ENCODE measurements around the gene DEDD. TPM values are rescaled to one million over a fixed set of nuclear protein-coding genes. Genes with fewer than 3 reads are reported as not detected.
A peak's percentile ranks its signal among the peaks of the same experiment; 100 is the strongest.

Gene DEDD
- total RNA-seq, 2 donors from 2014 or later: 32.9 to 40.0 TPM

GRCh38 chr1:161159087-161159912, 26.8 kb upstream of the DEDD start, which contains the start of gene USP21:
Gene USP21, plus strand, starts transcription at chr1:161159500. Its CDS starts 1,141 bp downstream, at chr1:161160641.
- Mint-ChIP-seq H3K27ac (peak within 1 kb of the TSS; percentile 97), H3K36me3 (ENCODE audit: low read depth) (peaks cover 12% of the 10 kb centered on the region), H3K4me1 (peaks cover 59% of the 10 kb centered on the region), H3K4me3 (peak within 1 kb of the TSS; percentile 93), H3K27me3 (no peaks in the 10 kb centered on the region)
- peak; percentile 91 for ATAC-seq
- peak; percentile 86 to 88 (median 87) for DNase-seq
- no peaks in the 10 kb centered on the region for H3K9me3 ChIP-seq (ENCODE audit: control insufficient read depth, low read length, poor library complexity, severe bottlenecking)

GRCh38 chr1:161158316-161159010, 26.0 kb upstream of the DEDD start:
- Mint-ChIP-seq H3K27me3 (no peaks in the 10 kb centered on the region), H3K36me3 (ENCODE audit: low read depth) (peaks cover 13% of the 10 kb centered on the region), H3K4me3 (peak overlapping the region; percentile 93), H3K27ac (peak overlapping the region; percentile 97), H3K4me1 (peaks cover 61% of the 10 kb centered on the region)
- no peak for ATAC-seq
- no peak for DNase-seq
- no peaks in the 10 kb centered on the region for H3K9me3 ChIP-seq (ENCODE audit: control insufficient read depth, low read length, poor library complexity, severe bottlenecking)

- Mint-ChIP-seq H3K36me3 (ENCODE audit: low read depth) (peaks cover 9% of the 10 kb centered on the region), H3K4me1 (peaks cover 55% of the 10 kb centered on the region), H3K4me3 (peak overlapping the region; percentile 93), H3K27ac (peak overlapping the region; percentile 97), H3K27me3 (no peaks in the 10 kb centered on the region)
- ATAC-seq: no peak
- DNase-seq: no peak
- H3K9me3 ChIP-seq (ENCODE audit: control insufficient read depth, low read length, poor library complexity, severe bottlenecking): no peaks in the 10 kb centered on the region
Observed at GRCh38 chr1:161157867-161158266, 25.4 kb upstream of the DEDD start.

- H3K36me3 Mint-ChIP-seq (ENCODE audit: low read depth): peaks cover 6% of the 10 kb centered on the region
- H3K9me3 ChIP-seq (ENCODE audit: control insufficient read depth, low read length, poor library complexity, severe bottlenecking): no peaks in the 10 kb centered on the region
- ATAC-seq: peak; percentile 93
- peaks cover 32% of the 10 kb centered on the region for H3K4me1 Mint-ChIP-seq
- peak; percentile 57 to 73 (median 69) for DNase-seq
- H3K27me3 Mint-ChIP-seq: no peaks in the 10 kb centered on the region
- H3K27ac Mint-ChIP-seq: peak within 1 kb of the TSS; percentile 99
- H3K4me3 Mint-ChIP-seq: peak within 1 kb of the TSS; percentile 98
Observed at GRCh38 chr1:161153682-161154337, 21.3 kb upstream of the DEDD start, which contains the start of gene UFC1. Gene UFC1, plus strand, starts transcription at chr1:161153978. Its CDS starts 20 bp downstream, at chr1:161153998.

- ATAC-seq: no peak
- peak overlapping the region; percentile 98 for H3K4me3 Mint-ChIP-seq
Observed at GRCh38 chr1:161153176-161153575, 20.7 kb upstream of the DEDD start.

GRCh38 chr1:161145832-161146231, 13.4 kb upstream of the DEDD start:
- no peak for ATAC-seq
- Mint-ChIP-seq H3K27me3 (no peaks in the 10 kb centered on the region), H3K27ac (no peak overlapping the region), H3K4me3 (no peak overlapping the region), H3K36me3 (ENCODE audit: low read depth) (no peaks in the 10 kb centered on the region), H3K4me1 (no peaks in the 10 kb centered on the region)
- H3K9me3 ChIP-seq (ENCODE audit: control insufficient read depth, low read length, poor library complexity, severe bottlenecking): no peaks in the 10 kb centered on the region
- no peak for DNase-seq

More at GRCh38 chr1:161153176-161153575, 20.7 kb upstream of the DEDD start:
- peak overlapping the region; percentile 99 for H3K27ac Mint-ChIP-seq
- no peak for DNase-seq
- H3K4me1 Mint-ChIP-seq: peaks cover 26% of the 10 kb centered on the region
- no peaks in the 10 kb centered on the region for H3K27me3 Mint-ChIP-seq
- H3K9me3 ChIP-seq (ENCODE audit: control insufficient read depth, low read length, poor library complexity, severe bottlenecking): no peaks in the 10 kb centered on the region
- H3K36me3 Mint-ChIP-seq (ENCODE audit: low read depth): peaks cover 6% of the 10 kb centered on the region

GRCh38 chr1:161140755-161141400, 8.4 kb upstream of the DEDD start:
- H3K9me3 ChIP-seq (ENCODE audit: control insufficient read depth, low read length, poor library complexity, severe bottlenecking): no peaks in the 10 kb centered on the region
- DNase-seq (no peak), ATAC-seq (no peak)
- Mint-ChIP-seq H3K27me3 (no peaks in the 10 kb centered on the region), H3K4me1 (peaks cover 4% of the 10 kb centered on the region), H3K27ac (no peak overlapping the region), H3K36me3 (ENCODE audit: low read depth) (no peaks in the 10 kb centered on the region), H3K4me3 (no peak overlapping the region)

GRCh38 chr1:161139766-161140165, 7.3 kb upstream of the DEDD start:
- H3K4me1 Mint-ChIP-seq: peaks cover 8% of the 10 kb centered on the region

GRCh38 chr1:161138431-161138830, 6.0 kb upstream of the DEDD start:
- no peaks in the 10 kb centered on the region for H3K27me3 Mint-ChIP-seq
- H3K4me3 Mint-ChIP-seq: no peak overlapping the region
- no peaks in the 10 kb centered on the region for H3K36me3 Mint-ChIP-seq (ENCODE audit: low read depth)
- H3K4me1 Mint-ChIP-seq: peaks cover 8% of the 10 kb centered on the region
- H3K9me3 ChIP-seq (ENCODE audit: control insufficient read depth, low read length, poor library complexity, severe bottlenecking): no peaks in the 10 kb centered on the region
- no peak for ATAC-seq
- H3K27ac Mint-ChIP-seq: peak overlapping the region; percentile 75
- no peak for DNase-seq

More at GRCh38 chr1:161139766-161140165, 7.3 kb upstream of the DEDD start:
- no peaks in the 10 kb centered on the region for H3K27me3 Mint-ChIP-seq
- no peaks in the 10 kb centered on the region for H3K9me3 ChIP-seq (ENCODE audit: control insufficient read depth, low read length, poor library complexity, severe bottlenecking)
- ATAC-seq (peak; percentile 50), DNase-seq (peak in 1 of 3 donors; percentile 41)
- H3K4me3 Mint-ChIP-seq: no peak overlapping the region
- peak overlapping the region; percentile 34 for H3K27ac Mint-ChIP-seq
- no peaks in the 10 kb centered on the region for H3K36me3 Mint-ChIP-seq (ENCODE audit: low read depth)

- H3K27ac Mint-ChIP-seq: peak overlapping the region; percentile 75
Observed at GRCh38 chr1:161137881-161138280, 5.4 kb upstream of the DEDD start.

GRCh38 chr1:161133220-161133740, 813 bp upstream of the DEDD start:
- Mint-ChIP-seq H3K27me3 (no peaks in the 10 kb centered on the region), H3K36me3 (ENCODE audit: low read depth) (peaks cover 3% of the 10 kb centered on the region), H3K27ac (no peak overlapping the region), H3K4me3 (no peak overlapping the region), H3K4me1 (peaks cover 29% of the 10 kb centered on the region)
- ATAC-seq (no peak), DNase-seq (no peak)
- no peaks in the 10 kb centered on the region for H3K9me3 ChIP-seq (ENCODE audit: control insufficient read depth, low read length, poor library complexity, severe bottlenecking)

More at GRCh38 chr1:161137881-161138280, 5.4 kb upstream of the DEDD start:
- H3K36me3 Mint-ChIP-seq (ENCODE audit: low read depth): no peaks in the 10 kb centered on the region
- no peak overlapping the region for H3K4me3 Mint-ChIP-seq
- ATAC-seq (no peak), DNase-seq (no peak)
- no peaks in the 10 kb centered on the region for H3K27me3 Mint-ChIP-seq
- no peaks in the 10 kb centered on the region for H3K9me3 ChIP-seq (ENCODE audit: control insufficient read depth, low read length, poor library complexity, severe bottlenecking)
- H3K4me1 Mint-ChIP-seq: peaks cover 8% of the 10 kb centered on the region

- Mint-ChIP-seq H3K36me3 (ENCODE audit: low read depth) (peaks cover 3% of the 10 kb centered on the region), H3K27ac (no peak overlapping the region), H3K4me3 (no peak overlapping the region), H3K4me1 (peaks cover 38% of the 10 kb centered on the region), H3K27me3 (no peaks in the 10 kb centered on the region)
- H3K9me3 ChIP-seq (ENCODE audit: control insufficient read depth, low read length, poor library complexity, severe bottlenecking): no peaks in the 10 kb centered on the region
- ATAC-seq: no peak
- no peak for DNase-seq
Observed at GRCh38 chr1:161131523-161132409, 701 bp downstream of the DEDD start.
